Smooth muscle cell (in vitro differentiated cells): Measurements from ENCODE around the gene LHFPL3. TPM values are rescaled to one million over a fixed set of nuclear protein-coding genes. Genes with fewer than 3 reads are reported as not detected.

Experiments
- DNase-seq: peaks from one replicate; lab custom pipeline; 2025; ENCODE audit not compliant: unreplicated experiment; lab: John Stamatoyannopoulos, UW
- H2AFZ ChIP-seq: fragments of 200-600 bp; sonication (generic); 2 replicates; pipeline ENCODE4 v1.6.0; 2016; ENCODE audit warnings: antibody characterized with exemption, low read depth, mild to moderate bottlenecking
- H3F3A ChIP-seq: fragments of 200-600 bp; sonication (generic); 2 replicates; pipeline ENCODE4 v1.6.0; 2017; ENCODE audit warnings: antibody characterized with exemption, low read depth
- H3K27ac ChIP-seq: fragments of 200-600 bp; sonication (generic); 2 replicates; pipeline ENCODE4 v1.5.1; 2016; ENCODE audit warnings: low read depth, mild to moderate bottlenecking
- H3K27me3 ChIP-seq: fragments of 200-600 bp; sonication (generic); 2 replicates; pipeline ENCODE4 v1.6.1; 2016; ENCODE audit warnings: low read depth, mild to moderate bottlenecking
- H3K36me3 ChIP-seq: fragments of 200-600 bp; sonication (generic); 2 replicates; pipeline ENCODE4 v1.5.1; 2016; ENCODE audit warnings: low read depth
- H3K4me1 ChIP-seq: fragments of 200-600 bp; sonication (generic); 2 replicates; pipeline ENCODE4 v1.5.1; 2016; ENCODE audit warnings: low read depth
- H3K4me2 ChIP-seq: fragments of 200-600 bp; sonication (generic); 2 replicates; pipeline ENCODE4 v1.6.0; 2016; ENCODE audit warnings: mild to moderate bottlenecking
- H3K4me3 ChIP-seq: fragments of 200-600 bp; sonication (generic); 2 replicates; pipeline ENCODE4 v1.5.1; 2016; ENCODE audit warnings: mild to moderate bottlenecking
- H3K79me2 ChIP-seq: fragments of 200-600 bp; sonication (generic); 2 replicates; pipeline ENCODE4 v1.6.0; 2016; ENCODE audit warnings: low read depth, mild to moderate bottlenecking
- H3K9ac ChIP-seq: fragments of 200-600 bp; sonication (generic); 2 replicates; pipeline ENCODE4 v1.6.0; 2016; ENCODE audit warnings: low read depth
- H3K9me3 ChIP-seq: fragments of 200-600 bp; sonication (generic); replicated peaks from 2 replicates; pipeline ENCODE4 v1.5.1; 2016; ENCODE audit warnings: low read depth
- H4K20me1 ChIP-seq: fragments of 200-600 bp; sonication (generic); 2 replicates; pipeline ENCODE4 v1.6.0; 2016; ENCODE audit warnings: low read depth
- WGBS: methylation state at CpG from one replicate; pipeline ENCODE4 v1.1.7; 2016; ENCODE audit warnings: low lambda C conversion rate; 5-methylcytosine and 5-hydroxymethylcytosine counted together
- polyA plus RNA-seq: library from polyadenylated mRNA; unstranded; fragments of >200 nt; fragmentation: Nextera tagmentation; extraction: Ambion mirVana; gene quantifications from 2 replicates; pipeline ENCODE4 v1.2.1, GENCODE V29; 2016
- total RNA-seq: library from RNA; depleted of rRNA; stranded (reverse); fragments of >200 nt; gene quantifications from 2 replicates; pipeline ENCODE4 v1.2.3, GENCODE V29; 2014
- TF ChIP-seq, protein P1 (sequence below): fragments of 200-600 bp; sonication (generic); IDR thresholded peaks from 2 replicates; pipeline ENCODE4 v1.5.1; 2017; ENCODE audit warnings: borderline replicate concordance, mild to moderate bottlenecking, antibody characterized with exemption; ENCODE audit not compliant: insufficient read depth, poor library complexity, severe bottlenecking

LHFPL3 gene
- total and polyA plus RNA-seq, 2 experiments from 2014 or later, result not detected

DNA sequence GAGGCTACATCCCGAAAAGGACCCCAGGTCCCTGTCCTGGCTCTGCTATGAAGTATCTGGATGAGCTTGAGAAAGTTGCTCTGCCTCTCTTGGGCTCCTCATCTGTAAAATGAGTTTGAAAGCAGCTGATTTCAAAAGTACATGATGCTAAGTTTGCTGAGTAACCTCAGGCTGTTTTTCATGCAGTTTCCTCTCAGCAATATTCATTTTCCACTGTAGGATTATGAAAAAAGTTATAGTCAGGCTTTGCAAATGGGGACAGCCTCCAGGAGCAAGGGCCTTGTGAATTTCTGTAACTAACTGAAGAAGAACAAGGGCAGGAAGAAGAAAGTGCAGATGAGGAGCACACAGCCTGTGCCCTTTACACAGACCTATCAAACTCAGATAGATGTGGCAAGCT lies 518.3 kb downstream of the LHFPL3 start:
- H2AFZ ChIP-seq, result no peak overlapping the region
- TF ChIP-seq, protein P1, sequence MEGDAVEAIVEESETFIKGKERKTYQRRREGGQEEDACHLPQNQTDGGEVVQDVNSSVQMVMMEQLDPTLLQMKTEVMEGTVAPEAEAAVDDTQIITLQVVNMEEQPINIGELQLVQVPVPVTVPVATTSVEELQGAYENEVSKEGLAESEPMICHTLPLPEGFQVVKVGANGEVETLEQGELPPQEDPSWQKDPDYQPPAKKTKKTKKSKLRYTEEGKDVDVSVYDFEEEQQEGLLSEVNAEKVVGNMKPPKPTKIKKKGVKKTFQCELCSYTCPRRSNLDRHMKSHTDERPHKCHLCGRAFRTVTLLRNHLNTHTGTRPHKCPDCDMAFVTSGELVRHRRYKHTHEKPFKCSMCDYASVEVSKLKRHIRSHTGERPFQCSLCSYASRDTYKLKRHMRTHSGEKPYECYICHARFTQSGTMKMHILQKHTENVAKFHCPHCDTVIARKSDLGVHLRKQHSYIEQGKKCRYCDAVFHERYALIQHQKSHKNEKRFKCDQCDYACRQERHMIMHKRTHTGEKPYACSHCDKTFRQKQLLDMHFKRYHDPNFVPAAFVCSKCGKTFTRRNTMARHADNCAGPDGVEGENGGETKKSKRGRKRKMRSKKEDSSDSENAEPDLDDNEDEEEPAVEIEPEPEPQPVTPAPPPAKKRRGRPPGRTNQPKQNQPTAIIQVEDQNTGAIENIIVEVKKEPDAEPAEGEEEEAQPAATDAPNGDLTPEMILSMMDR, result no peak
- no peaks in the 10 kb centered on the region for H3K4me1 ChIP-seq
- no peaks in the 10 kb centered on the region for H3K9me3 ChIP-seq
- no peaks in the 10 kb centered on the region for H3F3A ChIP-seq
- no peak overlapping the region for H3K9ac ChIP-seq
- H3K79me2 ChIP-seq, result no peaks in the 10 kb centered on the region
- H3K27ac ChIP-seq, result no peak overlapping the region
- WGBS, result 85% methylated on average over 1 of the region's 1 CpG
- DNase-seq, result no peak
- H3K4me2 ChIP-seq, result no peak overlapping the region
- peaks cover 13% of the 10 kb centered on the region for H3K27me3 ChIP-seq
- no peaks in the 10 kb centered on the region for H3K36me3 ChIP-seq
- no peaks in the 10 kb centered on the region for H4K20me1 ChIP-seq
- no peak overlapping the region for H3K4me3 ChIP-seq

DNA sequence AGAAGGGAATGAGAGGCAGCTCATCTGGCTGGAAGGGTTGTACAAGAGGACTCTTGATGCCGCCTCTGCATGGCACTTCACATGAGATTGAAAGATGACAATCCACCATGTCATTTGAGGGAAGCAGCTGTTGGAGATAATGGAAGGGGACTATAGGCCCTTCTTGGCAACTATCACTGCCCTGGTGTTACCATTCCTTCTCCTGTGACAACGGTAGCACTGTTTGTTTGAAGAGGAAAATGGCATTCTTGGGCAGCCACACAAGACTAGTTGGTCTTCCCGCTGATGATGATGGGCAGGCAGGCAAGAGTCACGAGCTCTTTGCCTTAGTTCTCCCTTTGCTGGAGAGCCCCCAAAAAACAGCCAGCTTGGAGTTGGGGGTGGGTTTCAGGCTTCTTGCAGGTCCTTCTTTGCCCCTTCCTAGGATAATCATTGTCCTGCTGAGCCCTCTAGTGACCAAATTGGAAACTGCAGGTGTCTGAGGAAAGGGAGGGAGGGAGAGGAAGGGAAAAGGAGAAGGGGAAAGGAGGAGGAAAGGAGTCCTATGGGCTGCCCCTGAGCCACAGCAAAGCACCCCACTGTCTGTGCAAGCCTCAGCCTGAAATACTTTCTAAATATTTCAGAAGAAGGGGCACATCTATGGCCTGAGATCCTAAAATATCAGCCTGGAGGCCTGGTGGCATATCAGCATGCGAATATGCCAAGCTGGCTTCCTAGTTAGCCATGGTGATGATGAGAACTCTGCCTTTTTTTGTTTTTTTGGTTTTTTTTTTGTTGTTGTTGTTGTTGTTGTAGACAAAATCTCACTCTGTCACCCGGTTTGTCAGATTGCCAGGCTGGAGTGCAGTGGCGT lies 520.0 kb downstream of the LHFPL3 start:
- no peak overlapping the region for H3K9ac ChIP-seq
- no peaks in the 10 kb centered on the region for H3F3A ChIP-seq
- WGBS, result 60% methylated on average over 7 of the region's 7 CpGs
- H3K27ac ChIP-seq, result no peak overlapping the region
- DNase-seq, result peak; percentile 6
- no peaks in the 10 kb centered on the region for H4K20me1 ChIP-seq
- H3K4me2 ChIP-seq, result no peak overlapping the region
- H3K9me3 ChIP-seq, result no peaks in the 10 kb centered on the region
- H3K4me1 ChIP-seq, result no peaks in the 10 kb centered on the region
- TF ChIP-seq, protein P1, result peak; percentile 84
- H3K27me3 ChIP-seq, result peaks cover 13% of the 10 kb centered on the region
- H3K4me3 ChIP-seq, result no peak overlapping the region
- H3K36me3 ChIP-seq, result no peaks in the 10 kb centered on the region
- H3K79me2 ChIP-seq, result no peaks in the 10 kb centered on the region
- H2AFZ ChIP-seq, result no peak overlapping the region

- H3K27ac ChIP-seq, result no peak overlapping the region
- no peak for DNase-seq
- H3K4me3 ChIP-seq, result no peak overlapping the region
- H2AFZ ChIP-seq, result no peak overlapping the region
- H3K9me3 ChIP-seq, result no peaks in the 10 kb centered on the region
- no peaks in the 10 kb centered on the region for H3K4me1 ChIP-seq
- H3F3A ChIP-seq, result no peaks in the 10 kb centered on the region
- TF ChIP-seq, protein P1, result no peak
- no peak overlapping the region for H3K4me2 ChIP-seq
- WGBS, result 65% methylated on average over 1 of the region's 1 CpG
- no peaks in the 10 kb centered on the region for H4K20me1 ChIP-seq
- H3K36me3 ChIP-seq, result no peaks in the 10 kb centered on the region
- H3K79me2 ChIP-seq, result no peaks in the 10 kb centered on the region
- peaks cover 21% of the 10 kb centered on the region for H3K27me3 ChIP-seq
- H3K9ac ChIP-seq, result no peak overlapping the region
These were observed 522.0 kb downstream of the LHFPL3 start for GRCh38 chr7:104850374-104850773.

DNA sequence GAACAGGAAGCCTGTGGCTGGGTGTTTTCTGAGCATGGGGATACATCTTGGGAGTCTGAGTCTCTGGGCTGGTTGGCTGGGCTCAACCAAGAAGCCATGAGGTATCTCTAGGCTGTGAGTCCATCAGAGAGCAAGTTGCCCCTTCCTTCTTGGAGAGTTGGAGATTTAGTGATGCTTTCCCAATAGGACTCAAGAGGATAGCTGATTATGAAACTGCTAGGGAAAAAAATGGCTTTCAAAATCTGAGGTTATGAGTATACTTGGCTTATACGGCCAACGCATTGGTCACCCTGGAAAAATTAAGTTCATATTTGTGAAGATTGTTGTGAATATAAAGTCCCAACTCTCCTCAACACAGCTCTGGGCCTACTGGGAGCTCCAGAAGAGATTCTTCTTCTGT lies 522.9 kb downstream of the LHFPL3 start:
- 90% methylated on average over 2 of the region's 2 CpGs for WGBS
- no peaks in the 10 kb centered on the region for H4K20me1 ChIP-seq
- no peaks in the 10 kb centered on the region for H3K4me1 ChIP-seq
- no peaks in the 10 kb centered on the region for H3K9me3 ChIP-seq
- no peak for DNase-seq
- no peak overlapping the region for H2AFZ ChIP-seq
- H3K27me3 ChIP-seq, result peaks cover 17% of the 10 kb centered on the region
- H3K79me2 ChIP-seq, result no peaks in the 10 kb centered on the region
- H3K9ac ChIP-seq, result no peak overlapping the region
- no peaks in the 10 kb centered on the region for H3F3A ChIP-seq
- H3K27ac ChIP-seq, result no peak overlapping the region
- no peak overlapping the region for H3K4me2 ChIP-seq
- H3K36me3 ChIP-seq, result no peaks in the 10 kb centered on the region
- H3K4me3 ChIP-seq, result no peak overlapping the region
- TF ChIP-seq, protein P1, result no peak
